Keratinocyte (primary cell): ENCODE results near the gene DIS3L2.

ENCODE experiments used
- EZH2 ChIP-seq: IDR thresholded peaks from one replicate; pipeline ENCODE4 v1.6.1; 2012; ENCODE audit warnings: inconsistent platforms, mild to moderate bottlenecking, low read length, moderate library complexity
- TF ChIP-seq, protein P1 (sequence below), 3 experiments: IDR thresholded peaks in 1 of 3; conservative IDR thresholded peaks in 1 of 3; optimal IDR thresholded peaks in 1 of 3; 2 replicates in 2 of 3; 3 replicates in 1 of 3; pipeline versions ENCODE3 to v1.5.1; 2011; ENCODE audit warnings: low read length in 3 of 3, mild to moderate bottlenecking in 3 of 3, moderate library complexity in 2 of 3, control low read depth in 1 of 3, inconsistent platforms in 1 of 3; ENCODE audit not compliant: insufficient read depth in 2 of 3; ENCODE audit errors: extremely low read depth in 1 of 3

DNA sequence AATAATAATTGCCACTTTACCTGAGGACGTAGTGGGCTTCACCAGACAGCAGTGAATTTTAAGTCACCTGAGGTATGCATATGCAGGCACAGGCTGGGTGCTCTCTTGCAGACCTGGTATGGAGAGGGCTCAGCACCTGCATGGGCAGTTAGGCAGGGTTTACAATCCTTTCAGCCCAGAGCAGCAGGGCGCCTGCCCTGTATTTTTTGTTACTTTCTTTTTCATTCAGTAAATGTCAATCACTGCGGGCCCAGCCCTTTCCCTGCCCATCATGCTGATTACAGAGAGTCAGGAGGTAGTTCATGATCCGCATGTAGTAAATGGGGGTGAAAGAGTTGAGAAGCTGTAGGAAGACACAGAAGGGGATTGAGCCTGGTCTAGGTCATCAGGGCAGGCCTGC, 270.0 kb downstream of the DIS3L2 start:
- TF ChIP-seq, protein P1, sequence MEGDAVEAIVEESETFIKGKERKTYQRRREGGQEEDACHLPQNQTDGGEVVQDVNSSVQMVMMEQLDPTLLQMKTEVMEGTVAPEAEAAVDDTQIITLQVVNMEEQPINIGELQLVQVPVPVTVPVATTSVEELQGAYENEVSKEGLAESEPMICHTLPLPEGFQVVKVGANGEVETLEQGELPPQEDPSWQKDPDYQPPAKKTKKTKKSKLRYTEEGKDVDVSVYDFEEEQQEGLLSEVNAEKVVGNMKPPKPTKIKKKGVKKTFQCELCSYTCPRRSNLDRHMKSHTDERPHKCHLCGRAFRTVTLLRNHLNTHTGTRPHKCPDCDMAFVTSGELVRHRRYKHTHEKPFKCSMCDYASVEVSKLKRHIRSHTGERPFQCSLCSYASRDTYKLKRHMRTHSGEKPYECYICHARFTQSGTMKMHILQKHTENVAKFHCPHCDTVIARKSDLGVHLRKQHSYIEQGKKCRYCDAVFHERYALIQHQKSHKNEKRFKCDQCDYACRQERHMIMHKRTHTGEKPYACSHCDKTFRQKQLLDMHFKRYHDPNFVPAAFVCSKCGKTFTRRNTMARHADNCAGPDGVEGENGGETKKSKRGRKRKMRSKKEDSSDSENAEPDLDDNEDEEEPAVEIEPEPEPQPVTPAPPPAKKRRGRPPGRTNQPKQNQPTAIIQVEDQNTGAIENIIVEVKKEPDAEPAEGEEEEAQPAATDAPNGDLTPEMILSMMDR (optimal IDR thresholded peaks at IDR 0.05 in 1 of 3, IDR thresholded peaks at IDR 0.05 in 1 of 3, conservative IDR thresholded peaks at IDR 0.05 in 1 of 3; ENCODE audit: extremely low read depth in 1 of 3, insufficient read depth in 2 of 3, low read length in 3 of 3): no peak
- no peak for TF ChIP-seq EZH2
